GM19468 (cell line): ENCODE measurements around the gene RSPH9.
"Not testable (repeated sequence)": the region's sequence is repeated elsewhere in the genome, so short reads cannot be mapped to it uniquely, and the experiment has no call there.

ENCODE experiments used
- ATAC-seq: cut with Tn5 transposase; IDR thresholded peaks from one replicate; pipeline ENCODE4 v1.9.1; 2021; ENCODE audit warnings: mild to moderate bottlenecking, moderate library complexity, moderate number of reproducible peaks; ENCODE audit not compliant: unreplicated experiment; ENCODE audit errors: extremely low read depth

RSPH9 gene

DNA sequence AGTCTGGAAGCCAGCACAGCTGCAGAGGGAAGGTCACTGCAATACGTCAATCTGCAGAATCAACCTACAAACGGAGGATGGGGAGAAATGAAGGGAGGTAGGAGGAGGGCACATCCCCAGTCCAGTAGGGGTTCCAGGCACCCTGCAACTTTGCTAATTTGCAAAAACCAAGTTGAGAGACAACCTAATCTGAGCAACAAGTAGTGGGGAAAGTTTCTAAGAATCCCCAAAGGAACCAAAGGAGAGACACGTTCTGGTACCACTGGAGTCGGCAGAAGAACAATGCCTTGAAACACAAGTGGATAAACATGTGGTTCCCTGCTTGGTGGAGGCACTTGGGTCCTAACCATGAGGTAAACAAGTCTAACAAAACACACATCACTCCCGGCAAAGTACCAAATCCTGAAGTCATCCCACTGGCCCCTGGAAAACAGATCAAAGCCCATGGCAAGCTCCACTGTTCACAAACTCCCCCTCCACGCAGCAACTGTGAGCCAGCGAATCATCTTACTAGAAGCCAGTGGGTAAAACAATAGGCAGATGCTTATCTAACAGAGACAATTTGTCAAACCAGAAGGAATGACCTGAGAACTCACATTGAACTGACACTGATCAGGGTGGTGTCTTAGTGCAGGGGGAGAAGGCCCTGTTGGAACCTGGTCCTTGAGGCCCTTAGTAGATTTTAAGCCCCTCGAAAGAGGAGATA, 38.0 kb downstream of the RSPH9 start:
- ATAC-seq, result no peak

DNA sequence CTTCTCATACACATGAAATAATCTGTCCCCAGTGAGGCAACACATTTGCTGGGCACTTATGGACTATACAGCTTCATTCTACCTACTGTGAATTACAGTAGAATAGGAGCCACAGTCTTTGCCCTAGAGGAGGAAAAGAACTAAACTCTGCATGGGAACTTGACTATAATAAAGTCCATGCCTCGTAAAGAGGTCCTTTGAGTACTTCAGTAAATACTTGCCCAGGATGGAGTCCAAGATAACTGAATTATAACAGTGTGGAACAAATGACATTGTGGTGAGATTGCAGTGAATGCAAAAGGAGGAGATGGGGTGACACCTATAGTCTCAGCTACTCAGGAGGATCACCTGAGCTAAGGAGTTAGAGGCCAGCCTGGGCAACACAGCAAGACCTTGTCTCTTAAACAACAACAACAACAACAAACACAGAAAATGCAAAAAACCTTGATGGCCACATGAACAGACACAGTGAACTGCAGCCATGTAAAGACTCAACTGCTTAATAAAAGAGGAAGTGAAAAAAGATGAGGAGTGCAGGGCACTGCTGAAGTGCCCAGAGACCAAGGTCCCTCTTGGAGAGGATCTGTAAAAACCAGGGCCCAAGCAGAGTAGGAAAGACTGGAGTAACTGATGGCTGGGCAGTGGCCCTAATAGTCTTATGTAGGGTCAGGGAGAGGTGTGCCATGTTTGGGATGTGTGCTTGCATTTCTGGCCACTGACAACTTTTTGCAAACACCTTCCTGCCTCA, 39.0 kb downstream of the RSPH9 start:
- no peak for ATAC-seq

GRCh38 chr6:43687079-43687436, 42.2 kb downstream of the RSPH9 start:
- ATAC-seq, result no peak

GRCh38 chr6:43687437-43688347, 42.9 kb downstream of the RSPH9 start, which contains the start of gene MRPS18A:
TSS of gene MRPS18A (minus strand) at chr6:43687791. CDS start at chr6:43687779, 12 bp downstream.
- peak; percentile 19 for ATAC-seq

- no peak for ATAC-seq
Observed at GRCh38 chr6:43689421-43689820, 44.6 kb downstream of the RSPH9 start.

DNA sequence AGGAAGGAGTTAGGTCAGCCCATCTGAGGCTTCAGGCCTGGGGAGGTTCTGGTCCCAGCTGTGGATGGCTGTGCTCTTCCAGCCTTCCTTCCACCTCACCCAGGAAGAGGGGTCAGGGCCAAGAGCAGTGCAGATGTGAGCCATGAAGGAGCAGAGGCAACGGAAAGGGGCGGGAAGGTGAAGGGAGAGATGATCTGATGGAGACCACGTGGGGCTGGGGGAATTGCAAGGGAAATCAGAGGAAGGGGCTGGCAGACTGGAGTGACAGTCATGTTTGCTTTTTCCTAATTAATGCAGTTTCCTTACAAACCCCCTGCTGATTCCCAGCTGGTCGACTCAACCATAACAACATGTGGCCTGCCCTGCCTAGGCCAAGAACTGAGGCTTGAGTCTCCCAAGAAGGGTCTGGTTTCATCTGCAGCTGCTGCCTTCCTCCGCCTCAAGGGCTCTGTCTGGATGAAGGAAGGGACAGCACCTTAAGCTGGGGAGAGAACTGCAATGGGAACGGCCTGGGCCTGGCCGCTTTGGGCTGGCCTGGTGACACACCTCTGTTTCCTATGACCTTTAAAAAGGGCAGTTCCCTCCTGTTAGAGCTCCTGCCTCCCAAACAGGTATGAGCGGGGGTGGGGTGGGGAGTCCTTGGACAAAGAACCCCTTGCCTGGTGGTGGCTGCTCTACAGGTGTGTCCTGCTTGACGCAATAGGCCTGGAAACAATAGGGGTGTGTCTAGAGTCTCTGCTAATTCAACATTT, 50.6 kb downstream of the RSPH9 start:
- no peak for ATAC-seq

GRCh38 chr6:43695967-43696291, 51.1 kb downstream of the RSPH9 start:
- ATAC-seq, result no peak

GRCh38 chr6:43697421-43697820, 52.6 kb downstream of the RSPH9 start:
- no peak for ATAC-seq

DNA sequence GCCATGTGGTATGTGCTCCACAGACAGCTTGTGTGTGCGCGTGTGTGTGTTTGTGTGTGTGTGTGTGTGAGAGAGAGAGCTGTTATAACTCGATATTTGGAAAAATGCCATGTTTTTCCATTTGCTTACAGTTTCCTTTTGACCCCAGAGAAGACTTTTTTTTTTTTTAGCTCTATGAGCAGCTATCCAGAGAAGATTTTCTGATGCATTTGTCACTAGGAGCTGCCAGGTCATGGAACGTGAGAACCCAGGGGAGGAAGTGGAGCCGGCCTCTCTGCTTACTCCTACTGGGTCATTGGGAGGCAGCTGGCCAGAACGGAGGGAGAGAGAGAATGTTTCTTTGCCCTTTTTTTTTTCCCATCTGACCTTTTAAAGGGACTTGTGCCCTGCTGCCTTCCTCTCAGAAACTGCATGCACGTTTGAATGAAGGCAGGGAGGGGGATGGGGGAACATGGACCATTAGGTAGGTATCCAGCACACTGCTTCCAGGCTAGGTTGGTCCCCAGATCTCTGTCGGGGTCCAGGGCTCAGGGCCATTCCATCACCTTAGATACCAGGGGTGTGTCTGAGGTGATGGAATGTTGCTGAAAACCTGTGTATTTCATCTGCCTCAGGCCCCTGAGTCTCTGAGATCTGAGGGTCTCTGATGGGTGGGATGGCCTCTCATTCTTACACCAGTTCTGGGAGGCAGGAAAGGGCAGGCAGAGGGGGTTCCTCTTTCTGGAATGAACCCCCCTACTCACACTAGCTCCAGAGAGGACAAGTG, 53.9 kb downstream of the RSPH9 start:
- no peak for ATAC-seq

GRCh38 chr6:43699564-43700186, 54.8 kb downstream of the RSPH9 start:
- no peak for ATAC-seq

GRCh38 chr6:43700939-43701560, 56.2 kb downstream of the RSPH9 start:
- ATAC-seq, result not testable (repeated sequence)

DNA sequence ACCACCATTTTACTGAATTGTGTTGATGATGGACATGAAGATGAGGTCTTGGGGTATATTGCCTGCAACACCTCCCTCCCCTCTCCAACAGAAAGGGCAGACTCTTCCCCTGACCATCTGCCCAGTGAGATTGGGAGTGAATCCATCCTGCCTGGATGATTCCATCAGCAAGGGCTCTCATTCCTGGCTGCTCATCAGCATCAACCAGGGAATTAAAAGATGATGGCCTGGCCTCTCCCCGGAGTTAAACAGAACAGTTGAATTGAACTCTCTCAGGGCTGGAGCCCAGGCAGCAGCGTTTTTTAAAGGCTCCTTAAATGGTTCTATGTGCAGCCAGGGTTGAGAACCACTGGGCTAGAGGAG, 57.3 kb downstream of the RSPH9 start:
- no peak for ATAC-seq

DNA sequence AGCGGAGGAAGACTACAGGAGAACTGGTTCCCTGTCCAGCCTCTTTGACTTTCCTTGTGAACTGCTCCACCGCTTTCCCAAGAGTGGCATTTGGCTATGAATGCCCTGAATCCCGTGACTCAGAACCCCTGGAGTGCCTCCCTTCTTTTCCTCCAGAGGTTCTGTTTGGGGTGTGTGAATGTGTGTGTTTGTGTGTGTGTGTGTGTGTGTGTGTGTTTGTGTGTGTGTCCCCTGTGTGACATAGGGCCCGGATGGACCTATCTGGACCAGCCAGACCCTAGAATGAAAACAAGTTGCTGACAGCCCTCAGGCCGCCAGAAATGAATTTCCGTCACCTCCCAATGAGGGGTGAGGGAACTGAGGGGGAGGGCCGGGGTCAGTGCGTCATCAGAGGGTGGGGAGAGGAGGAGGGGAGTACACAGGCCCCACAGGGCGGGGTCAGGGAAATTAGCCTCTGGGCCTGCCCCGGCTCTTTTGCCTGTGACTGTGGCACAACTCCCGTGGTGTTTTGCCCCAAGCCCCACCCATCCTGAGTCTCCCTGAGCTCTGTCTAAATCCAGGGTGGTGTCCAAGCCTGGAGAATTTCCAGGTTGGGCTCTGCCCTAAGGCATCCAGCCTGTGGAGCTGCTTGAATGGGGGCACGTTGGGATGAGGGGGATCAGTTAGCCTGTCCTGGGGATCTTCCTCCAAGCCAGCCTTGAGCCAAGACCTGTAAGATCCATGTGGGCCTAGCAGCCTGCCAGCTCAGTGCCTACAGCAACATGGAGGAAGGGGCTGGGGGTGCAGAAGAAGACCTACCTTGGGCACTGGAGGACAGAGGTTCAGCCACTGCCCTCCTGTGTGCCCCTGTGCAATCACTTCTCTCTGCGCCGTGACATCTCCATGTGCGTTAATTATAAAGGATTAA, 58.0 kb downstream of the RSPH9 start:
- no peak for ATAC-seq

DNA sequence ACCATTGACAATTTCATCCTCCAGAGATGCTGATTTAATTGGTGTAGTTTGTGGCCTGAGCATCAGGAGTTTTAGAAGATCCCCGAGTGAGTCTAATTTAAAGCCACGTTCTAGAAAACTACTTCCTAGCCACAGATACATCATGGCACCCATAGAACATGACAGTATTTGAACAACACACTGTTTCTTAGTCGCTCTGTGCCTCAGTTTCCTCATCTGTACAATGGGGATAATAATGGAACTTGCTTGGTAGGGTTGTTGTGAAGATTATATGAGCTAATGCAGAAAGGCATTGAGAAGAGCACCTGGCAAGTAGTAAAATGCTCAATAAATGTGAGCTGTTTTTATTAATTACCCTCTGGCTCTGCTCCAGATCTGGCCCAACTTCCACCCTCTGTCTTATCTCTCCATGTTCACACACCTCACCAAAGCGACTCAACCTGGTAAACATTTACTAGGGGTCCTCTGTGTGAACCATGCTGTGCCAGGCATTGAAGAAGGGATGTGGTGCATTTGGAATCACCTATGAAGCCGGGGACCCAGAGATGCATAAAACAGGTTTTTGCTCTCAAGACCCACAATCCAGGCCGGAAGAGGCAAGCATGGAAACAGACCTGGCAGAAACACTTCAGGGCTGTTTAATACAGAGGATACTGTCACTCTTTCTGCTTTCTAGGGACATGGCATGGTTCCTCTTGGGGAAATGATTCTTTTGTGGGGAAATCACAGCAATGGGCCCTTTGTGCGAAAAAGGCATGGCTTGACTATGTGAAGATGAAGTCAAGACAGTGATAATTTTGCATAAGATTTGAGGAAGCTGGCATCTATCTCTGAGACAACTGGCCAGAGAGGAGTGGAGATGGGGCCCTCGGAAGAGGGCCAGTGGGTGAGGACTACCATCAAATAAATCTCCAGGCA, 58.9 kb downstream of the RSPH9 start:
- ATAC-seq, result no peak

GRCh38 chr6:43705996-43706395, 61.2 kb downstream of the RSPH9 start:
- ATAC-seq, result no peak

DNA sequence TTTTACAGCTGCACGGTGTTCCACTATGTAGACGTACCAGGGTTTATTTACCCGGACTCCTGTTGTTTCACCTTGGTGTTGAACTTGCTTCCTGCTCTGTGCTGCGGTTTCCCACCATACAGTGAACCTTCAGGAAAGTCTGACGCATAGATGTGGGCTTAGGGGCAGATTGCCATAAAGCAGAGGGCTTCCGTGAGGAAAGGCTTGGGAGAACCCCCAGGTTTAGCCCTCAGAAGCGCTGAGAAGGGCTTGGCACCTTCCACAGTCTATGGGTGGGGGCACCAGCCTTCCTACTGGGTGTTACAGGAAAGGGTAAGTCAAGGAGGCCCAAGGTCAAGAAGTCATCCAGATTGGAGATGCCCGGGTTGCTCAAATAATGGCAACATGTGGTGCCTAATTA, 62.0 kb downstream of the RSPH9 start:
- no peak for ATAC-seq

DNA sequence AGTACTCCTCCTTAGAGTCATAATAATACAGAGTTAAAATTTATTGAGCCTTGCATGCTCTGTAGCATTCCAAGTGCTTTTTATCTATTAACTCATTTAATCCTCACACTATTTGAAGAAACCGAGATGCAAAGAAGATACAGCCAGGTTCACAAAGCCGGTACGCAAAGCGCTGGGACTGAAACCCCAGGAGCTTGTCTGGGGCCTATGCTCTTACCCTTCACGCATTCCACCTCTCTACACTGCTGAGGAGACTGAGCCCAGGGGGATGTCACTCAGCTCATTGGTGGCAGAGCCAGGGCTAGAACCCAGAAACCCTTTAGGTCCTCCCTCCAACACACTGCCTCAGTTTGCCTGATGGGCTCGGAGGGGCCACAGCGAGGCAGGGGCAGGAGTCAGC, 62.4 kb downstream of the RSPH9 start:
- ATAC-seq, result no peak
